ENCODE results near the gene MCRS1.

GRCh38 chr12:49563951-49564685 lies 3.8 kb downstream of the MCRS1 start:
- no peak for TF ChIP-seq POLR2A (IDR thresholded peaks at IDR 0.05)
- no peak for TF ChIP-seq CTCF (IDR thresholded peaks at IDR 0.05)
